ENCODE measurements around the gene TECPR2. TPM values are rescaled to one million over a fixed set of nuclear protein-coding genes. Genes with fewer than 3 reads are reported as not detected.
"Not testable (repeated sequence)": the region's sequence is repeated elsewhere in the genome, so short reads cannot be mapped to it uniquely, and the experiment has no call there.

TECPR2 gene
- total RNA-seq, 1 experiment from 2014 or later = 3.2 TPM

DNA sequence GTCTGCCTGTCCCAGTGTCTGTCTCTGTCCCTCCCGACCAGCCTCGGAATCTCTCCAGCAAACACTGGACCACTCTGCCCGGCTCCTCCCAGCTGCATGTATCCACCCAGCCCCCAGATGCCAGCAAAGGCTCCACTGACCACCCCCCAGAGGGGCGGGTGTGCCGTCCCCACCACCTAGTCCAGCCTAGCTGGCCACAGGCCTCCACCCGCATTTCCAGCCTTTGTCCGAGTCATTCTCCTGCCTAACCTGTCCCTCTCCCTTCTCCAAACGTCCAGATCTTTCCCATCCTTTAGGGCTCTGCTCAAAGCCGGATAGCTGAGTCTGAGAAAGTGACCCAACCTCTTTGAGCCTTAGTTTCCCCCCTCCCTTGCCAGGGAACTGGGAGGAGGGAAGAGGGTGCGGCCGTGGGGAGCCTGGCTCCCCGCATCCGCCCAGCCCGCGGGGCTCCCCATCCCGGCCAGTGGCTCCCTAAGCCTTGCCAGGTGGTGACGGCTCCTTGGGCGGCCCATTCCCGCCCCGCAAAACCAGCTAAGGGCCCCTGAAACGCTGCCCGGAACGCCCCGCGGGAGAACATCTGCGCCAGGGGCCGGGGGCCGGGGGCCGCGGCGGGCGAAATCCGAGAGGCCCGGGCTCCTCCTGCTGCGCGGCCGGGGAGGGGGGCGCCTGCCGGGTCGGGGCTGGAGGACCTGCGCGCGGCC, 181.5 kb downstream of the TECPR2 start:
- DNase-seq (ENCODE audit: extremely low read depth, low read depth) = no peak

DNA sequence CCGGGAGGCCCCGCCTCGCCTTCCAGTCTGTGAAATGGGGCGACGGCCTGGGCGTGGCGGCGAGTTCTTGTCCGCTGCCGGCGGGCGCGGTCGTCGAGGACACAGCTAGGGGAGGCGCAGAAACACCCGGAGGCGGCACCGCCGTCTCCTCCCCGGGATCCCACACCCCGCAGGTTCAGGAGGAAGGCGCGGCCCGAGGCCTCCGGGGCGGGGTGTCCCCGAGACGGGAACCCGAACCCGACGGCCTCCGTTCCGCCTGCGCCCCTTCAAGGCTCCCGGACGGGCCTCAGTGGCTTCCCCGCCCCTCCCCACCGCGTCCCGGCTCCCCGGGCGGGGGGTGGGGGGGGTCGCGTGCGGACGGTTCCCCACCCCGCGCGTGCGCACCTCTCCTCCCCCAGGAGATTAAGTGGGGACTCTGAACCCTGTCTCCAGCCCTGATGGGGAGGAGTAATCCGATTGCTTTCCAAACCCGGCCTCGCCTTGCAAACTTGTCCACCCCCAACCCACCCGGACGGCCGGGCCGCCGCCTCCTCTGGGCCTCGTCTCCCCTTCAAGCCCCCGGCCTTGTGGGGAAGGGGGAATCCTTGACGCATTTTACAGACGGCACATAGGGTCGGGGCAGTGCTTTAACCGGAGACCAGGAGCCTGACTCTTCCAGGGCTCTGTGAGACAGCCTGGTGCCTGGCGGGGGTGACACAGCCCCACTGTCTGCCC, 182.2 kb downstream of the TECPR2 start:
- DNase-seq (ENCODE audit: extremely low read depth, low read depth) = no peak

DNA sequence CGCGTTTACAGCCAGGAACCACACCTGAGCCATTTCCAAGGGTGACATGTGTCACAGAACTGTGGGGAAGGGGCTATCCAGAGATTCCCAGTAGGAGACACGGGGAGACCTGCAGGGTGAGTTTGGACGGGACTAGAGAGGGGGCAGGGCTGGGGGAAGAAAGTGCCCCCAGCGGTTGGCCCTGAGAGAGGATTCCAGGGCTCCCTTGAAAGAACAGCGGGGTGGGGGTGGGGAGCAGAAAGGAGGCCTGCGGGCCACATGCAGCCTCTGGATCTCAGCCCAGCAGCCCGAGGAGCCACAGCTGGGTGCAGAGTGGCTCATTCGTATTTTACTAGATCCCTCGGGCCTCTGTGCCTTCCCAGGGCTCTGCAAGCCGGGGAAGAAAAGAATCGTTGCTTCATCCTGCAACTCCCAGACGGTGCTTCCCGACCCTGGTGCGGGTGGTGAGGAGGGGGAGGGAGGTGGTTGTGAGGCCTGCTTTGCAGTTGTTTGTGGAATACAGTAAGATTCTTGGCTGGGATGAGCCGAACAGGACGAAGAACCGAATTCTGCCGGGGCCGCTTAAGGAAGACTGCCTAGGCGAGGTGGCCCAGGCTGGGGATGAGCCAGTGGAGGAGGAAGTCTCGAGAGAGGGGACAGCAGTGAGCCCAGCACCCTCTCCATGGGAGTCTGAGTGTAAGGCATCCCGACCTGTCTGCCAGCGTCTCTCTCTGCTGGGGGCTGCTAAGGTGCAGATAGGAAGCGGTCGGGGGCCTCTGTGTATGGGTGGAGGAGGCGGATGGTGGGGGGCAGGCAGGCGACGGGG, 182.9 kb downstream of the TECPR2 start:
- DNase-seq (ENCODE audit: extremely low read depth, low read depth) = no peak

DNA sequence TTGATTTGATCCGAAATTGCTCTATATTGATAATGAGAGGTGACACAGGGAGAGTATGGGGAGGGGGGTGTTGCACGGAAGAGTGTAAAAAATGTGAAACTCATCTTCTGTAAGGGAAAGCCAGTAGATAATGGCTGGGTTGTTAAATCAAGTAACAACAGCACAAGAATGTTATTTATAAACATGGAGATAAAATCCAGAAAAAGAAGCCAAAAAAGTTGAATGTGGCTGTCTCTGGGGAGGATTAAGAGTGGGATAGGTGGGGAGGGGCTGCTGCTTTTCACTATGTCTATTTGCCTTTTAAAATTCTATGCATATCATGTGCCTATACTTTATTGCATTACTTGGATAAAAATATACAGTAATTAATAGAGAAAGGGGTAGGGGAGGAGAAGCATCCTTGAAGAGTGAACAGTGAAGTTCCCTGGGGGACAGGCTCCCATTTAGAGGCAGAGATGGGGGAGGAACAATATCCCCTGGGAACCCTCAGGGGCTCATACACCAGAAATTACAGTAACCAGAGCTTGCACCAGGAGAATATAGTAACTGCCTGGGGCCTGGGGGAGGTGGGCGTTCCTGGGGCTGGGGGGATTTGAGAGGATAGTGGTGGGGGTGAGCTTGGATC, 186.0 kb downstream of the TECPR2 start:
- DNase-seq (ENCODE audit: extremely low read depth, low read depth) = no peak

DNA sequence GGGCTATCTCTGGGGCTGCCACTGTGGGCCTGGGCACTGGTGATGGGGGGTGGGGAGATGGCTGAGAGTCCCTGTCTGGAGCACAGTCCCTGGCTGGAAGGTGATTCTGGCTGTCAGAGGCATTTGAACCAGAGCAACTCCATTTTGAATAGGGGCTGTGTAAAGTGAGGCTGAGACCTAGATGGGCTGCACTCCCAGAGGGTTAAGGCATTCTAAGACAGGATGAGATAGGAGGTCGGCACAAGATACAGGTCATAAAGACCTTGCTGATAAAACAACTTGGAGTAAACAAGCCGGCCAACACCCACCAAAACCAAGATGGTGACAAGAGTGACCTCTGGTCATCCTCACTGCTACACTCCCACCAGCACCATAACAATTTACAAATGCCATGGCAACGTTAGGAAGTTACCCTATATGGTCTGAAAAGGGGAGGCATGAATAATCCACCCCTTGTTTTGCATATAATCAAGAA, 188.2 kb downstream of the TECPR2 start:
- DNase-seq (ENCODE audit: extremely low read depth, low read depth) = not testable (repeated sequence)

Small RNA genes within 50 kb of the gene (small RNA-seq; reads per million reads assigned to genes)
- 0 reads per million in 2 experiments for gene MIR4309

Other genes starting within 250 kb of the TECPR2 start
- gene WDR20, start 223.0 kb upstream of the TECPR2 start, total RNA-seq (2014; rRNA removed; shearing (Covaris generic)) = 20.2 and 22.5 TPM in 2 replicates
- gene MOK, start 57.8 kb upstream of the TECPR2 start, total RNA-seq (2014; rRNA removed; shearing (Covaris generic)) = 65.2 and 70.8 TPM in 2 replicates
- 14.8 and 15.0 TPM in 2 replicates for gene ZNF839, start 43.2 kb upstream of the TECPR2 start, total RNA-seq (2014; rRNA removed; shearing (Covaris generic))
- gene CINP, start 51 bp upstream of the TECPR2 start, total RNA-seq (2014; rRNA removed; shearing (Covaris generic)) = 96.7 and 101 TPM in 2 replicates
- gene ANKRD9, start 146.8 kb downstream of the TECPR2 start, total RNA-seq (2014; rRNA removed; shearing (Covaris generic)) = 13.0 and 16.5 TPM in 2 replicates
- 22.6 and 24.9 TPM in 2 replicates for gene RCOR1, start 229.7 kb downstream of the TECPR2 start, total RNA-seq (2014; rRNA removed; shearing (Covaris generic))

Measured in NCI-H460 (cell line).